DOHH2 (cell line): ENCODE data around the gene NAA60.

Experiments
- EZH2phosphoT487 ChIP-seq: fragments of 200-600 bp; sonication (generic); IDR thresholded peaks from 2 replicates; pipeline ENCODE4 v1.6.1; 2017; ENCODE audit warnings: borderline replicate concordance, mild to moderate bottlenecking, antibody characterized with exemption, low read length, moderate library complexity, mixed read lengths
- TF ChIP-seq, protein P1 (sequence below): fragments of 200-600 bp; sonication (generic); IDR thresholded peaks from one replicate; pipeline ENCODE4 v1.5.1; 2014; ENCODE audit warnings: antibody characterized with exemption, mild to moderate bottlenecking, low read depth, low read length; ENCODE audit not compliant: poor library complexity, severe bottlenecking

- TF ChIP-seq, protein P1, sequence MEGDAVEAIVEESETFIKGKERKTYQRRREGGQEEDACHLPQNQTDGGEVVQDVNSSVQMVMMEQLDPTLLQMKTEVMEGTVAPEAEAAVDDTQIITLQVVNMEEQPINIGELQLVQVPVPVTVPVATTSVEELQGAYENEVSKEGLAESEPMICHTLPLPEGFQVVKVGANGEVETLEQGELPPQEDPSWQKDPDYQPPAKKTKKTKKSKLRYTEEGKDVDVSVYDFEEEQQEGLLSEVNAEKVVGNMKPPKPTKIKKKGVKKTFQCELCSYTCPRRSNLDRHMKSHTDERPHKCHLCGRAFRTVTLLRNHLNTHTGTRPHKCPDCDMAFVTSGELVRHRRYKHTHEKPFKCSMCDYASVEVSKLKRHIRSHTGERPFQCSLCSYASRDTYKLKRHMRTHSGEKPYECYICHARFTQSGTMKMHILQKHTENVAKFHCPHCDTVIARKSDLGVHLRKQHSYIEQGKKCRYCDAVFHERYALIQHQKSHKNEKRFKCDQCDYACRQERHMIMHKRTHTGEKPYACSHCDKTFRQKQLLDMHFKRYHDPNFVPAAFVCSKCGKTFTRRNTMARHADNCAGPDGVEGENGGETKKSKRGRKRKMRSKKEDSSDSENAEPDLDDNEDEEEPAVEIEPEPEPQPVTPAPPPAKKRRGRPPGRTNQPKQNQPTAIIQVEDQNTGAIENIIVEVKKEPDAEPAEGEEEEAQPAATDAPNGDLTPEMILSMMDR = no peak
- no peak for TF ChIP-seq EZH2phosphoT487
These were observed 16.1 kb downstream of the NAA60 start for GRCh38 chr16:3459401-3460090.
